Osteocyte (in vitro differentiated cells): Measurements from ENCODE around the gene DMRTA1. TPM values are rescaled to one million over a fixed set of nuclear protein-coding genes. Genes with fewer than 3 reads are reported as not detected.

ENCODE experiments used
- DNase-seq: peaks from one replicate; pipeline ENCODE4 v3.0.0; 2021; ENCODE audit warnings: mixed read lengths; ENCODE audit not compliant: unreplicated experiment; ENCODE audit errors: extremely low spot score
- H3K27ac Mint-ChIP-seq: one replicate; pipeline ENCODE4 v1.8.0; 2021; ENCODE audit warnings: mild to moderate bottlenecking, mixed read lengths; ENCODE audit not compliant: unreplicated experiment
- H3K27me3 Mint-ChIP-seq: one replicate; pipeline ENCODE4 v1.8.0; 2021; ENCODE audit warnings: mixed read lengths; ENCODE audit not compliant: unreplicated experiment
- H3K36me3 Mint-ChIP-seq: one replicate; pipeline ENCODE4 v1.8.0; 2021; ENCODE audit warnings: mixed read lengths; ENCODE audit not compliant: unreplicated experiment
- H3K4me1 Mint-ChIP-seq: one replicate; pipeline ENCODE4 v1.8.0; 2021; ENCODE audit warnings: mixed read lengths; ENCODE audit not compliant: unreplicated experiment
- H3K4me3 Mint-ChIP-seq: one replicate; pipeline ENCODE4 v1.8.0; 2021; ENCODE audit warnings: mild to moderate bottlenecking, moderate library complexity, mixed read lengths; ENCODE audit not compliant: unreplicated experiment
- H3K9me3 Mint-ChIP-seq: one replicate; pipeline ENCODE4 v1.8.0; 2021; ENCODE audit warnings: mixed read lengths; ENCODE audit not compliant: unreplicated experiment
- long read RNA-seq: library from polyadenylated mRNA; unstranded; transcript quantifications from one replicate; pipeline ENCODE4 v2.0.0, GENCODE V29; 2021
- total RNA-seq: library from RNA; stranded (reverse); gene quantifications from 2 replicates; pipeline ENCODE4 v1.2.1, GENCODE V29; 2021
- TF ChIP-seq, protein P1 (sequence below): fragments of 200-600 bp; sonication (generic); IDR thresholded peaks from 2 replicates; pipeline ENCODE4 v1.5.0; 2021; ENCODE audit warnings: antibody characterized with exemption, mild to moderate bottlenecking, moderate library complexity

Gene DMRTA1, protein sequence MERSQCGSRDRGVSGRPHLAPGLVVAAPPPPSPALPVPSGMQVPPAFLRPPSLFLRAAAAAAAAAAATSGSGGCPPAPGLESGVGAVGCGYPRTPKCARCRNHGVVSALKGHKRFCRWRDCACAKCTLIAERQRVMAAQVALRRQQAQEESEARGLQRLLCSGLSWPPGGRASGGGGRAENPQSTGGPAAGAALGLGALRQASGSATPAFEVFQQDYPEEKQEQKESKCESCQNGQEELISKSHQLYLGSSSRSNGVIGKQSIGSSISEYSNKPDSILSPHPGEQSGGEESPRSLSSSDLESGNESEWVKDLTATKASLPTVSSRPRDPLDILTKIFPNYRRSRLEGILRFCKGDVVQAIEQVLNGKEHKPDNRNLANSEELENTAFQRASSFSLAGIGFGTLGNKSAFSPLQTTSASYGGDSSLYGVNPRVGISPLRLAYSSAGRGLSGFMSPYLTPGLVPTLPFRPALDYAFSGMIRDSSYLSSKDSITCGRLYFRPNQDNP
- total RNA-seq, result 0.18 and 0.40 TPM in 2 replicates
- long read RNA-seq, result 0 reads

GRCh38 chr9:22446589-22446949 lies at the start of gene DMRTA1:
Gene DMRTA1, plus strand, starts transcription at chr9:22446824. Its CDS starts 242 bp downstream, at chr9:22447066.
- H3K4me3 Mint-ChIP-seq, result peak within 1 kb of the TSS; percentile 68
- peaks cover 55% of the 10 kb centered on the region for H3K27me3 Mint-ChIP-seq
- no peaks in the 10 kb centered on the region for H3K36me3 Mint-ChIP-seq
- H3K4me1 Mint-ChIP-seq, result peaks cover 5% of the 10 kb centered on the region
- no peak for DNase-seq
- peaks cover under 1% of the 10 kb centered on the region for H3K9me3 Mint-ChIP-seq
- TF ChIP-seq, protein P1, sequence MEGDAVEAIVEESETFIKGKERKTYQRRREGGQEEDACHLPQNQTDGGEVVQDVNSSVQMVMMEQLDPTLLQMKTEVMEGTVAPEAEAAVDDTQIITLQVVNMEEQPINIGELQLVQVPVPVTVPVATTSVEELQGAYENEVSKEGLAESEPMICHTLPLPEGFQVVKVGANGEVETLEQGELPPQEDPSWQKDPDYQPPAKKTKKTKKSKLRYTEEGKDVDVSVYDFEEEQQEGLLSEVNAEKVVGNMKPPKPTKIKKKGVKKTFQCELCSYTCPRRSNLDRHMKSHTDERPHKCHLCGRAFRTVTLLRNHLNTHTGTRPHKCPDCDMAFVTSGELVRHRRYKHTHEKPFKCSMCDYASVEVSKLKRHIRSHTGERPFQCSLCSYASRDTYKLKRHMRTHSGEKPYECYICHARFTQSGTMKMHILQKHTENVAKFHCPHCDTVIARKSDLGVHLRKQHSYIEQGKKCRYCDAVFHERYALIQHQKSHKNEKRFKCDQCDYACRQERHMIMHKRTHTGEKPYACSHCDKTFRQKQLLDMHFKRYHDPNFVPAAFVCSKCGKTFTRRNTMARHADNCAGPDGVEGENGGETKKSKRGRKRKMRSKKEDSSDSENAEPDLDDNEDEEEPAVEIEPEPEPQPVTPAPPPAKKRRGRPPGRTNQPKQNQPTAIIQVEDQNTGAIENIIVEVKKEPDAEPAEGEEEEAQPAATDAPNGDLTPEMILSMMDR, result no peak
- H3K27ac Mint-ChIP-seq, result no peak within 1 kb of the TSS

DNA sequence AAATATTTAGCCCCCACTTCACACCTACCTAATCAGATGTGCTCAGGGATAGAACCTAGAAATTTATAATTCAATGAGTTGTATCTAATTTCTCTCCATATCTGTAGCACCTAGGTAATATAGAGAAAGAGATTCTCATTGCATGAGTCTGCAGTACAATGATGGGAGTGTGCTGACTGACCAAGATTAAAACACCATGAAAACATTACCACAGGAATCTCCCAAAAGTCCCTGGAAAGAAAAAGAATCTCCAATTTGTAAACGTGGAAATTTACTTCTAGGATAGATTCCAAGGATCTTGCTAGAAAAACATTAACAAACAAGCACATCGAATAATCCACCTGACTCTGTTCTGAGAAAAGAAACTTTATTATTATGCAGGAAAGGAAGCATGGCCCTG lies 45.0 kb upstream of the DMRTA1 start:
- TF ChIP-seq, protein P1, result no peak
- H3K27ac Mint-ChIP-seq, result no peak overlapping the region
- no peak for DNase-seq
- peaks cover 10% of the 10 kb centered on the region for H3K27me3 Mint-ChIP-seq
- H3K4me3 Mint-ChIP-seq, result no peak overlapping the region
- H3K9me3 Mint-ChIP-seq, result peaks cover under 1% of the 10 kb centered on the region
- no peaks in the 10 kb centered on the region for H3K36me3 Mint-ChIP-seq
- H3K4me1 Mint-ChIP-seq, result no peaks in the 10 kb centered on the region

DNA sequence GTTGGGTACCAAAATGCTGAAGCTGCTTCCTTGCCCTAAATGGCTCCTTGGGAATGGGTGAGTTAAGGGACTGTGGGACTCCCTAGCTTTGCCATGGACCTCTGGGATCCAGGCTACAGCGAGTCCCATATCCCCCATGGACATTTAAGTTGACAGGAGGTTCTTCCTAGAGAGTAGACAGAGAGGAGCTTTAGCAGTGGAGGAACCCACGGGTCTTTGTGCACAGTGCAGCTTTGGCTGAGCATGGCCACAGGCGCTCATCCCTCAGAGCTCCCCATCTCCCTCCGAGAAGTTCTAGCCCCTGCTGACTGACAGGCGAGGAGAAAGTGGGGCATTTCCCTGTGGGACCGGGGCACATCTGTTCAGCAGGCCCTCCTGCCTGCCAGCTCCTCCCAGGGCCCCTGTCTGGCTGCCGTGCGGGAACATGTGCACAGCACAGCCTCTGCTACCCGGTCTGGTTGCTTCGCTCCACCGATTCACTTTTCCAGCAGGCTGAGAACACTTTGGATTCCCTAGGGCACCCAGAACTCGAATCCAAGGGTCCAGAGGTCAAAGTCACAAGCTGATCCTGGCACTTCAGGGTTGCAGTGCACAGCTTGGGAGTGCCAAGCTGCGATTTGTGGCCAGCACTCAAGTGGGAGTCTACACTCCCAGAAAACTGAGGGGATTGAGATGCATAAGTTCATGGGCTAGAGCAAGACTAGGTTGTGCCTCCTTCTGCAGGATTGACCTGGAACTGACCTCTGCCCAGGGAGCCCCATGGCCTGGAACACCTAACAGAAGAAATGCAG lies 40.6 kb upstream of the DMRTA1 start:
- no peak overlapping the region for H3K27ac Mint-ChIP-seq
- H3K36me3 Mint-ChIP-seq, result no peaks in the 10 kb centered on the region
- peaks cover 8% of the 10 kb centered on the region for H3K9me3 Mint-ChIP-seq
- peaks cover 8% of the 10 kb centered on the region for H3K27me3 Mint-ChIP-seq
- no peak overlapping the region for H3K4me3 Mint-ChIP-seq
- no peaks in the 10 kb centered on the region for H3K4me1 Mint-ChIP-seq
- no peak for DNase-seq
- TF ChIP-seq, protein P1, result no peak

- Mint-ChIP-seq H3K4me1 (peaks cover 14% of the 10 kb centered on the region), H3K27ac (no peak overlapping the region), H3K4me3 (no peak overlapping the region), H3K36me3 (no peaks in the 10 kb centered on the region), H3K27me3 (no peaks in the 10 kb centered on the region), H3K9me3 (peaks cover 8% of the 10 kb centered on the region)
- TF ChIP-seq, protein P1, result no peak
- DNase-seq, result no peak
Measured at GRCh38 chr9:22413884-22414283, 32.7 kb upstream of the DMRTA1 start.
